OCI-LY3 (cell line): ENCODE measurements around the gene CRNN.

Source experiments
- H2AFZ ChIP-seq: fragments of 200-600, 300-600 bp; shearing (Covaris generic); 2 replicates; pipeline ENCODE4 v1.6.0; 2014; ENCODE audit warnings: antibody characterized with exemption, low read depth, low read length
- H3K27ac ChIP-seq: fragments of 200-600, 300-600 bp; sonication (generic); 2 replicates; pipeline ENCODE4 v1.5.1; 2014; ENCODE audit warnings: mild to moderate bottlenecking, low read length, moderate library complexity, mixed read lengths
- H3K27me3 ChIP-seq: fragments of 200-600, 300-600 bp; sonication (generic); 2 replicates; pipeline ENCODE4 v1.6.1; 2014; ENCODE audit warnings: low read depth, low read length, mixed read lengths
- H3K36me3 ChIP-seq: fragments of 200-600, 300-600 bp; sonication (generic); replicated peaks from 2 replicates; pipeline ENCODE3; 2014; ENCODE audit warnings: low read depth, low read length, mixed read lengths
- H3K4me1 ChIP-seq: fragments of 300-600, 200-600 bp; sonication (generic); 2 replicates; pipeline ENCODE4 v1.6.1; 2014; ENCODE audit warnings: low read length, mixed read lengths
- H3K4me2 ChIP-seq: fragments of 200-600, 300-600 bp; sonication (generic); 2 replicates; pipeline ENCODE4 v1.6.1; 2014; ENCODE audit warnings: low read length, mixed read lengths
- H3K4me3 ChIP-seq: fragments of 300-600, 200-600 bp; sonication (generic); 2 replicates; pipeline ENCODE4 v1.5.1; 2014; ENCODE audit warnings: antibody characterized with exemption, mild to moderate bottlenecking, low read length, moderate library complexity
- H3K79me2 ChIP-seq: fragments of 300-600, 200-600 bp; shearing (Covaris generic); 2 replicates; pipeline ENCODE4 v1.6.1; 2014; ENCODE audit warnings: mild to moderate bottlenecking, low read length, mixed read lengths
- H3K9ac ChIP-seq: fragments of 300-600, 200-600 bp; shearing (Covaris generic); 2 replicates; pipeline ENCODE4 v1.6.0; 2014; ENCODE audit warnings: mild to moderate bottlenecking, low read length, moderate library complexity
- H3K9me3 ChIP-seq: fragments of 200-600, 300-600 bp; shearing (Covaris generic); 2 replicates; pipeline ENCODE4 v1.6.1; 2014; ENCODE audit warnings: low read length, mixed read lengths; ENCODE audit not compliant: insufficient read depth
- H4K20me1 ChIP-seq: fragments of 200-600, 300-600 bp; sonication (generic); 2 replicates; pipeline ENCODE4 v1.6.1; 2016; ENCODE audit warnings: low read length, mixed read lengths; ENCODE audit not compliant: insufficient read depth
- CTCF ChIP-seq: fragments of 200-600, 300-600 bp; sonication (generic); IDR thresholded peaks from 2 replicates; pipeline ENCODE4 v1.5.1; 2014; ENCODE audit warnings: antibody characterized with exemption, low read length, low read depth
- EZH2phosphoT487 ChIP-seq: fragments of 200-600 bp; shearing (Covaris generic); IDR thresholded peaks from 2 replicates; pipeline ENCODE4 v1.6.1; 2018; ENCODE audit warnings: antibody characterized with exemption, mixed run types, low read depth

CRNN gene

DNA sequence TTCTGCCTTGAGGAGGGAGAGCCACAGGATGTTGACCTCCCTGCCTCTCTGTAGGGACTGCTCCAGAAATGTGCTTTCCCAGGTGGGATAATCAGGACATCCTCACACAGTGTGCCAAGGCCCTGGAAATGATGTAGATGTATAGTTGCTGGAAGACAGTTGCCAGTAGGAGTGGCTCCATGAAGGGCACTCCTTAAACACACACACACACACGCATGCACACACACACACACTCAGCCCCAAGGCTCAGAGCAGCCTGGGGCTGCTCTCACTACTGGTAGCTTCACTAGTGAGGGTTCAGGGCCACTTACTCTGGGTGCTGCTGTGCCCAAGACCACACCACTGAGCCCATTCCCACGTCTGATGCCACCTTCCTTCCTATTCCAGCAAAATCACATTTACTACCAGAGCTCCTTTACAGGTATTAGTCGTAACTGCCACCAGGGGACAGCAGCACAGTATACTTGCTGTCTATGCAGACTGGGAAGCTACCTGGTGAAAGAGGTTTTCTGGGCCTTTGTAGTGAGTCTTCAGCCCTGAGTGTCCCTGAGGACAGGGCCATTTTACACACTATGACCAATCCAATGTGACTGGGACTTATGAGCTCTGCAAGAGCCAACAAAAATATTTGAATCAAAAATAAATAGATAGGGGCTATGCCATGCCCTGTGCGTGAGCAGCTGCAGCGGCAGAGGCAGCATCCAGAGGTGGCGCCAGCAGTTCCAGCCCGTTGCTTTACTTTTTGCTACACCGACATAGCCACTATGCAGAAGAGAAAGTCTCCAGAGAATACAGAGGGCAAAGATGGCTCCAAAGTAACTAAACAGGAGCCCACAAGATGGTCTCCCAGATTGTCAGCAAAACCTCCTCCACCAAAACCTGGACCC, 15.0 kb downstream of the CRNN start:
- Histone ChIP-seq H3K4me2 (no peak overlapping the region), H3K4me3 (no peak overlapping the region), H2AFZ (0 out of 2 replicates have a peak overlapping the region, but pooled peaks have one; percentile 43), H3K36me3 (no peaks in the 10 kb centered on the region), H3K4me1 (no peaks in the 10 kb centered on the region), H3K9ac (no peak overlapping the region), H3K27ac (no peak overlapping the region), H3K79me2 (no peaks in the 10 kb centered on the region), H3K27me3 (no peaks in the 10 kb centered on the region), H3K9me3 (no peaks in the 10 kb centered on the region), H4K20me1 (no peaks in the 10 kb centered on the region)
- no peak for TF ChIP-seq EZH2phosphoT487
- TF ChIP-seq CTCF, result peak; percentile 57

- H3K79me2 ChIP-seq, result no peaks in the 10 kb centered on the region
- H3K27ac ChIP-seq, result no peak overlapping the region
- no peaks in the 10 kb centered on the region for H3K36me3 ChIP-seq
- H3K27me3 ChIP-seq, result no peaks in the 10 kb centered on the region
- H3K9ac ChIP-seq, result no peak overlapping the region
- peak; percentile 4; the same call in 1 of the 2 replicates for TF ChIP-seq CTCF
- no peak for TF ChIP-seq EZH2phosphoT487
- H3K9me3 ChIP-seq, result no peaks in the 10 kb centered on the region
- no peaks in the 10 kb centered on the region for H4K20me1 ChIP-seq
- H2AFZ ChIP-seq, result no peak overlapping the region
- H3K4me1 ChIP-seq, result no peaks in the 10 kb centered on the region
- H3K4me3 ChIP-seq, result no peak overlapping the region
- H3K4me2 ChIP-seq, result no peak overlapping the region
Measured at GRCh38 chr1:152397474-152397873, 16.6 kb downstream of the CRNN start.

GRCh38 chr1:152394151-152394550, 19.9 kb downstream of the CRNN start:
- Histone ChIP-seq H4K20me1 (no peaks in the 10 kb centered on the region), H2AFZ (no peak overlapping the region), H3K27ac (no peak overlapping the region), H3K9ac (no peak overlapping the region), H3K4me3 (no peak overlapping the region), H3K9me3 (no peaks in the 10 kb centered on the region), H3K79me2 (no peaks in the 10 kb centered on the region), H3K4me1 (no peaks in the 10 kb centered on the region), H3K4me2 (no peak overlapping the region), H3K36me3 (no peaks in the 10 kb centered on the region), H3K27me3 (peaks cover 9% of the 10 kb centered on the region)
- TF ChIP-seq EZH2phosphoT487, result no peak
- TF ChIP-seq CTCF, result no peak

DNA sequence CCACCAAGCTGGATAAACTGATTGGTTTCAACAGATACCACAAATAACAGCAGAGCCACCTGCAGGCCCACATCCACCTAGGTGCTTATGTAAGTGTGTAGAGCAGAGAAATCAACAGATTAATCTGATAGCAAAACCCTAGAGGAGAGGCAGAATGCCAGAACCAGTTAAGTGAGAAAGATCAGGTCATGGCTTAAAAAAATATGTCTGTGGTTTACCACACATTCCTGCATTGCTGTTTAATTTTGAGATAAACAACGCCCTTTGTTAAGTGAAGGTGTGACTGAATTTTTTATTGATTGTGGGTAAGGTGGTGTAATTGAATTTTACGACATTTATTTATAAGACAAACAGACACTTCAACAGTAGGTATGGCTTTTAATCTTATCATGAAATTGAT, 21.2 kb downstream of the CRNN start:
- no peak overlapping the region for H2AFZ ChIP-seq
- H3K4me2 ChIP-seq, result no peak overlapping the region
- no peaks in the 10 kb centered on the region for H3K9me3 ChIP-seq
- no peak overlapping the region for H3K27ac ChIP-seq
- no peak overlapping the region for H3K4me3 ChIP-seq
- H3K36me3 ChIP-seq, result no peaks in the 10 kb centered on the region
- H3K9ac ChIP-seq, result no peak overlapping the region
- H3K79me2 ChIP-seq, result no peaks in the 10 kb centered on the region
- TF ChIP-seq EZH2phosphoT487, result no peak
- no peak for TF ChIP-seq CTCF
- H4K20me1 ChIP-seq, result no peaks in the 10 kb centered on the region
- H3K27me3 ChIP-seq, result peaks cover 15% of the 10 kb centered on the region
- H3K4me1 ChIP-seq, result no peaks in the 10 kb centered on the region
